Measurements from ENCODE around the gene CFH. TPM values are rescaled to one million over a fixed set of nuclear protein-coding genes. Genes with fewer than 3 reads are reported as not detected.

The CFH gene
- 12.6 and 14.9 TPM in 2 replicates for total RNA-seq

DNA sequence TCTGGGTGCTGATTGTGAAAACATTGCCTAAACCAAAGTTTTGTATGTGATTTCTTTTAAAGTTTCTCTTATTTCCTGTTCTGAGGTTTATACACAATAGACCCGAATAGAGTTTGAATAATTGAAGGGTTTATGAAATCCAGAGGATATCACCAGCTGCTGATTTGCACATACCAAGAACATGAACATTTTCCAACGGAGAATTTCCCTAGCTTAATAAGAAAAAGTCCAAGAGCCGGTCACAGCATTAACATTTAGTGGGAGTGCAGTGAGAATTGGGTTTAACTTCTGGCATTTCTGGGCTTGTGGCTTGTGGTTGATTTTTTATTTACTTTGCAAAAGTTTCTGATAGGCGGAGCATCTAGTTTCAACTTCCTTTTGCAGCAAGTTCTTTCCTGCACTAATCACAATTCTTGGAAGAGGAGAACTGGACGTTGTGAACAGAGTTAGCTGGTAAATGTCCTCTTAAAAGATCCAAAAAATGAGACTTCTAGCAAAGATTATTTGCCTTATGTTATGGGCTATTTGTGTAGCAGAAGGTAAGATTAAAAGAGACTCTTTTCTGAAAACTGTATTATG is at the start of gene CFH:
Gene CFH, plus strand, starts transcription at position 407 of the 579 bp plus-strand sequence. Its CDS starts 75 bp downstream, at position 482.

DNA sequence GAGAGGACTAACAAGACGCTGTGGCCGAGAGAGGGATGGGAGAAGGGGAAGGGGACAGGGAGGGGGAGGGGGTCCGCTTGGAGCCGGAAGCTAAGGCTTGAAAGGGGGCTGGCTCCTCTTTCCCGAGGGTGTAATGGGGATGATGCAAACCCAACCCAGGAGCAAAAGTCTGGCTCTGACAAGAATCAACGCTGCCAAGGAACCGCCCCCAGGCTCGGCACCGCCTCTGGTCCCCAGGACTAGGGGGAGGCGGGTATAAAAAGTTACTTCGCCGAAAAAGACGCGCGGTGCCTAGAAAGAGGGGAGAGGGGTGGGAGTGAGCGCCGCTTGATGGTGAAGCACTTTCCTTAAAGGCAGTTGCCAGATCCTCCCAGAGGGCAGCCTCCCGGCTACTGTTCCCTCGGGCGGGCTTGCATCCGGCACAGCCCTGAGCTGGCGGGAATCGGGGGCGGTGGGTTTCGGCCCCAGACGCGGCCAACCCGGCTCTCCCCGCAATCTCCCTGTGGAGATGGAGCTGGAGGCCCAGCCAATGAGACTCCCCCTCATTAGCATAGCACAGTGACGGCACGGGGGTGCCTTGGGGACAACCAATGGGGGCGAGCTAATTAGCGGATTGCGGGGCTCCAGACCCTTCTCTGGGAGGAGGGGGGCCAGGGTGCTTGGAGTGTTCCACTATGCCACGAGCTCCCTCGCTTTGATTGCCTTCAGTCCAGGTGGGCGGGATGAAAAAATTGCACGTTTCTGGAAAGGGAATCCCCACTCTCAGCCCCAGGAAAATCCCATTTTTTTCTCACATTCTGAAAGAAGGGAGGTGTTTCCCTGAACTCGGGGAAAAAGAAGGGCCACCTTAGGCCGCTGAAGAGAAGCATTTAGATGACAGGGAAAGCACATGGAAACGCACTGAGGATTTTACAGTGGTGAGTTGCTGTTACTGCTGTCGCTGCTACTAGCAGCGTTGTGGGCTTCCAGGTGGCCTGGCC is 43.2 kb upstream of the CFH start, which contains the start of gene KCNT2:
Gene KCNT2, minus strand, starts transcription at position 51 of the 980 bp plus-strand sequence. CDS start 131 bp downstream, outside the sequence.

DNA sequence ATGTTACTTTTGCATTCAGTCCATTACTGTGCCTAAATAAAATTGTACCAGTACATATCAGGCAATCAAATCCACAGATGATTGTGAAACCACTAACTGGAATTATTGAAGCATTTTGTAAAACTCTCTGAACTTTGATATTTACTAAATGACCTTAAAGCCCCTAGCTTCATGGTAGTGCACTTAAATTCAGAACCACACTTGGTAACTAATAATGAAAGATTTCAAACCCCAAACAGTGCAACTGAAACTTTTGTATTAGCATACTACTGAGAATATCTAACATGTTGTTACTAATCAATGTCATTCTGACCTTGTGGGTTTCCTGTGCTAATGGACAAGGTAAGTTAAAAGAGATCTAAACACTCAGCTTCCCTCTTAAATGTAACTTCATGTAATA is 122.8 kb downstream of the CFH start, which contains the start of gene CFHR3:
Gene CFHR3, plus strand, starts transcription at position 238 of the 400 bp plus-strand sequence. Its CDS starts 47 bp downstream, at position 285.

Other genes starting within 250 kb of the CFH start
- gene KCNT2, start 43.6 kb upstream of the CFH start, total RNA-seq = 0.13 TPM in 1 of 2 replicates, not detected in the other
- not detected in 2 replicates for gene CFHR3, start 122.8 kb downstream of the CFH start, total RNA-seq
- not detected in 2 replicates for gene CFHR1, start 167.7 kb downstream of the CFH start, total RNA-seq
- gene CFHR4, start 236.0 kb downstream of the CFH start, total RNA-seq = not detected in 2 replicates